K562 (cell line): ENCODE measurements around the gene PLCG2. TPM values are rescaled to one million over a fixed set of nuclear protein-coding genes. Genes with fewer than 3 reads are reported as not detected.

Source experiments
- BRF1 ChIP-seq: IDR thresholded peaks from 3 replicates; pipeline ENCODE4 v1.6.1; 2011; ENCODE audit warnings: borderline replicate concordance, mild to moderate bottlenecking; ENCODE audit not compliant: insufficient read length; ENCODE audit errors: extremely low read depth
- MYC ChIP-seq, 2 experiments: fragments of 250-450 bp in 1 of 2; sonication (Bioruptor Pico) in 1 of 2; IDR thresholded peaks; 2 replicates each; pipeline versions ENCODE4 v1.5.1 to v1.6.1; 2012 to 2021; ENCODE audit warnings: low read depth in 2 of 2, borderline replicate concordance in 1 of 2, improper control_type of control experiment in 1 of 2, low read length in 1 of 2, mild to moderate bottlenecking in 1 of 2, moderate library complexity in 1 of 2
- NBN ChIP-seq: fragments of 450-650 bp; IDR thresholded peaks from 2 replicates; pipeline ENCODE4 v1.6.1; 2016; ENCODE audit warnings: low read depth, mild to moderate bottlenecking
- polyA plus RNA-seq, 8 experiments: library from polyadenylated mRNA; depleted of rRNA in 4 of 8; stranded (reverse) in 5 of 8; unstranded in 3 of 8; fragments of >200 nt; fragmentation: Nextera tagmentation in 2 of 8; fragmentation: Illumina TruSeq in 1 of 8; extraction: Ambion mirVana in 2 of 8; extraction: Trizol in 1 of 8; gene quantifications; 2 replicates each; pipeline versions ENCODE4 v1.2.1 to v1.2.3, GENCODE V29; 2011 to 2014; ENCODE audit warnings: inconsistent platforms in 1 of 8, missing spikeins in 1 of 8
- total RNA-seq, 7 experiments: library from RNA; depleted of rRNA in 6 of 7; stranded (reverse); fragments of >200 nt in 6 of 7; fragmentation: Illumina TruSeq in 2 of 7; extraction: Trizol in 2 of 7; gene quantifications; 2 replicates each; pipeline versions ENCODE4 v1.2.1 to v1.2.3, GENCODE V29; 2011 to 2021; ENCODE audit warnings: low replicate concordance in 1 of 7
- TF ChIP-seq, protein P1 (sequence below), 2 experiments: IDR thresholded peaks; 2 replicates each; pipeline ENCODE4 v1.6.1; 2012; ENCODE audit warnings: improper control_type of control experiment in 2 of 2, low read depth in 2 of 2, low read length in 2 of 2, borderline replicate concordance in 1 of 2
- TF ChIP-seq, protein P2 (sequence below): fragments of 250-450 bp; sonication (Bioruptor Pico); IDR thresholded peaks from 2 replicates; pipeline ENCODE4 v1.5.0; 2021; ENCODE audit warnings: mild to moderate bottlenecking, borderline replicate concordance
- TF ChIP-seq, protein P3 (sequence below): fragments of 450-650 bp; IDR thresholded peaks from 2 replicates; pipeline ENCODE4 v1.6.1; 2016
- TF ChIP-seq, protein P4 (sequence below): fragments of 450-650 bp; IDR thresholded peaks from 2 replicates; pipeline ENCODE4 v1.6.1; 2018; ENCODE audit not compliant: partially characterized antibody
- TF ChIP-seq, protein P5 (sequence below): conservative IDR thresholded peaks from 2 replicates; pipeline ENCODE4 v1.6.1; 2011; ENCODE audit warnings: low read depth, mild to moderate bottlenecking, low read length; ENCODE audit not compliant: control insufficient read depth

The PLCG2 gene
- total and polyA plus RNA-seq, 9 of the 15 experiments (the other 6 are each of a cell fraction or from before 2014, with no cell fraction given), result 0.94 to 7.1 (median 3.1) TPM

DNA sequence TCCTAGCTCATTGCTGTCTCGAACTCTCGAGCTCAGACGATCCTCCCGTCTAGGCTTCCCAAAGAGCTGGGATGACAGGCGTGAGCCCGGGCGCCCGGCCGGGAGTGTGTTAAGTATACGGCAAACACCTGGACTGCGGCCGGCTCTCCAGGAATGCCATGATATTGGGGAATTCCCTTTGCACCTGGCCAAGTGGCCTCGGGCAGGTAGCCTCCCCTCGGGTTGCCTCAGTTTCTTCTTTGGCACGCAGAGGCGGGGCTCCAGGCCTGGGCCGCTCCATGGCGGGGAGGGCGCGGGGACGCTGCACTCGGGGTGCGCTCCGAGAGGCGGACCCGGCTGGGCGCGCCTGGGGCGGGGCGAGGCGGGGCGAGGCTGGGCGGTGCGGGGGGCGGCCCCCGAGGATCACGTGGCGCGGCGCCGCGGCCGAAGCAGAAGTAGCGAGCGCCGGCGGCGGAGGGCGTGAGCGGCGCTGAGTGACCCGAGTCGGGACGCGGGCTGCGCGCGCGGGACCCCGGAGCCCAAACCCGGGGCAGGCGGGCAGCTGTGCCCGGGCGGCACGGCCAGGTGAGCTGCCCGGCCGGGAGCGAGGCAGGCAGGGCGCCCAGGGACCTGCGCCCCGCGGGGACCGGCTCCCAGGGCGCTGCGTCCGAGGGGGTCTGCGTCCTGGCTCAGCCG, at the start of gene PLCG2 (continued):
- TF ChIP-seq, protein P1, sequence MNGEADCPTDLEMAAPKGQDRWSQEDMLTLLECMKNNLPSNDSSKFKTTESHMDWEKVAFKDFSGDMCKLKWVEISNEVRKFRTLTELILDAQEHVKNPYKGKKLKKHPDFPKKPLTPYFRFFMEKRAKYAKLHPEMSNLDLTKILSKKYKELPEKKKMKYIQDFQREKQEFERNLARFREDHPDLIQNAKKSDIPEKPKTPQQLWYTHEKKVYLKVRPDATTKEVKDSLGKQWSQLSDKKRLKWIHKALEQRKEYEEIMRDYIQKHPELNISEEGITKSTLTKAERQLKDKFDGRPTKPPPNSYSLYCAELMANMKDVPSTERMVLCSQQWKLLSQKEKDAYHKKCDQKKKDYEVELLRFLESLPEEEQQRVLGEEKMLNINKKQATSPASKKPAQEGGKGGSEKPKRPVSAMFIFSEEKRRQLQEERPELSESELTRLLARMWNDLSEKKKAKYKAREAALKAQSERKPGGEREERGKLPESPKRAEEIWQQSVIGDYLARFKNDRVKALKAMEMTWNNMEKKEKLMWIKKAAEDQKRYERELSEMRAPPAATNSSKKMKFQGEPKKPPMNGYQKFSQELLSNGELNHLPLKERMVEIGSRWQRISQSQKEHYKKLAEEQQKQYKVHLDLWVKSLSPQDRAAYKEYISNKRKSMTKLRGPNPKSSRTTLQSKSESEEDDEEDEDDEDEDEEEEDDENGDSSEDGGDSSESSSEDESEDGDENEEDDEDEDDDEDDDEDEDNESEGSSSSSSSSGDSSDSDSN (IDR thresholded peaks at IDR 0.05; ENCODE audit: borderline replicate concordance in 1 of 2, low read depth in 2 of 2, low read length in 2 of 2), result 0 out of 4 replicates have a peak, but pooled peaks of 1 of the 2 experiments have one; percentile 49
- TF ChIP-seq BRF1 (no peak), NBN (peak; percentile 29; the same call in 1 of the 2 replicates), MYC (IDR thresholded peaks at IDR 0.05; ENCODE audit: low read depth, low read length) (0 out of 2 replicates have a peak, but pooled peaks have one; percentile 16), MYC (CRISPR knock-in tag; IDR thresholded peaks at IDR 0.05; ENCODE audit: borderline replicate concordance, low read depth) (no peak)
- TF ChIP-seq, protein P2, sequence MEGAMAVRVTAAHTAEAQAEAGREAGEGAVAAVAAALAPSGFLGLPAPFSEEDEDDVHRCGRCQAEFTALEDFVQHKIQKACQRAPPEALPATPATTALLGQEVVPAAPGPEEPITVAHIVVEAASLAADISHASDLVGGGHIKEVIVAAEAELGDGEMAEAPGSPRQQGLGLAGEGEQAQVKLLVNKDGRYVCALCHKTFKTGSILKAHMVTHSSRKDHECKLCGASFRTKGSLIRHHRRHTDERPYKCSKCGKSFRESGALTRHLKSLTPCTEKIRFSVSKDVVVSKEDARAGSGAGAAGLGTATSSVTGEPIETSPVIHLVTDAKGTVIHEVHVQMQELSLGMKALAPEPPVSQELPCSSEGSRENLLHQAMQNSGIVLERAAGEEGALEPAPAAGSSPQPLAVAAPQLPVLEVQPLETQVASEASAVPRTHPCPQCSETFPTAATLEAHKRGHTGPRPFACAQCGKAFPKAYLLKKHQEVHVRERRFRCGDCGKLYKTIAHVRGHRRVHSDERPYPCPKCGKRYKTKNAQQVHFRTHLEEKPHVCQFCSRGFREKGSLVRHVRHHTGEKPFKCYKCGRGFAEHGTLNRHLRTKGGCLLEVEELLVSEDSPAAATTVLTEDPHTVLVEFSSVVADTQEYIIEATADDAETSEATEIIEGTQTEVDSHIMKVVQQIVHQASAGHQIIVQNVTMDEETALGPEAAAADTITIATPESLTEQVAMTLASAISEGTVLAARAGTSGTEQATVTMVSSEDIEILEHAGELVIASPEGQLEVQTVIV (CRISPR knock-in tag), result 0 out of 2 replicates have a peak, but pooled peaks have one; percentile 54
- TF ChIP-seq, protein P3, sequence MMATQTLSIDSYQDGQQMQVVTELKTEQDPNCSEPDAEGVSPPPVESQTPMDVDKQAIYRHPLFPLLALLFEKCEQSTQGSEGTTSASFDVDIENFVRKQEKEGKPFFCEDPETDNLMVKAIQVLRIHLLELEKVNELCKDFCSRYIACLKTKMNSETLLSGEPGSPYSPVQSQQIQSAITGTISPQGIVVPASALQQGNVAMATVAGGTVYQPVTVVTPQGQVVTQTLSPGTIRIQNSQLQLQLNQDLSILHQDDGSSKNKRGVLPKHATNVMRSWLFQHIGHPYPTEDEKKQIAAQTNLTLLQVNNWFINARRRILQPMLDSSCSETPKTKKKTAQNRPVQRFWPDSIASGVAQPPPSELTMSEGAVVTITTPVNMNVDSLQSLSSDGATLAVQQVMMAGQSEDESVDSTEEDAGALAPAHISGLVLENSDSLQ, result peak; percentile 35; the same call in 1 of the 2 replicates
- TF ChIP-seq, protein P4, sequence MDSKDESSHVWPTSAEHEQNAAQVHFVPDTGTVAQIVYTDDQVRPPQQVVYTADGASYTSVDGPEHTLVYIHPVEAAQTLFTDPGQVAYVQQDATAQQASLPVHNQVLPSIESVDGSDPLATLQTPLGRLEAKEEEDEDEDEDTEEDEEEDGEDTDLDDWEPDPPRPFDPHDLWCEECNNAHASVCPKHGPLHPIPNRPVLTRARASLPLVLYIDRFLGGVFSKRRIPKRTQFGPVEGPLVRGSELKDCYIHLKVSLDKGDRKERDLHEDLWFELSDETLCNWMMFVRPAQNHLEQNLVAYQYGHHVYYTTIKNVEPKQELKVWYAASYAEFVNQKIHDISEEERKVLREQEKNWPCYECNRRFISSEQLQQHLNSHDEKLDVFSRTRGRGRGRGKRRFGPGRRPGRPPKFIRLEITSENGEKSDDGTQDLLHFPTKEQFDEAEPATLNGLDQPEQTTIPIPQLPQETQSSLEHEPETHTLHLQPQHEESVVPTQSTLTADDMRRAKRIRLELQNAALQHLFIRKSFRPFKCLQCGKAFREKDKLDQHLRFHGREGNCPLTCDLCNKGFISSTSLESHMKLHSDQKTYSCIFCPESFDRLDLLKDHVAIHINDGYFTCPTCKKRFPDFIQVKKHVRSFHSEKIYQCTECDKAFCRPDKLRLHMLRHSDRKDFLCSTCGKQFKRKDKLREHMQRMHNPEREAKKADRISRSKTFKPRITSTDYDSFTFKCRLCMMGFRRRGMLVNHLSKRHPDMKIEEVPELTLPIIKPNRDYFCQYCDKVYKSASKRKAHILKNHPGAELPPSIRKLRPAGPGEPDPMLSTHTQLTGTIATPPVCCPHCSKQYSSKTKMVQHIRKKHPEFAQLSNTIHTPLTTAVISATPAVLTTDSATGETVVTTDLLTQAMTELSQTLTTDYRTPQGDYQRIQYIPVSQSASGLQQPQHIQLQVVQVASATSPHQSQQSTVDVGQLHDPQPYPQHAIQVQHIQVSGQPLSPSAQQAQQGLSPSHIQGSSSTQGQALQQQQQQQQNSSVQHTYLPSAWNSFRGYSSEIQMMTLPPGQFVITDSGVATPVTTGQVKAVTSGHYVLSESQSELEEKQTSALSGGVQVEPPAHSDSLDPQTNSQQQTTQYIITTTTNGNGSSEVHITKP, result peak; percentile 7
- TF ChIP-seq, protein P5, sequence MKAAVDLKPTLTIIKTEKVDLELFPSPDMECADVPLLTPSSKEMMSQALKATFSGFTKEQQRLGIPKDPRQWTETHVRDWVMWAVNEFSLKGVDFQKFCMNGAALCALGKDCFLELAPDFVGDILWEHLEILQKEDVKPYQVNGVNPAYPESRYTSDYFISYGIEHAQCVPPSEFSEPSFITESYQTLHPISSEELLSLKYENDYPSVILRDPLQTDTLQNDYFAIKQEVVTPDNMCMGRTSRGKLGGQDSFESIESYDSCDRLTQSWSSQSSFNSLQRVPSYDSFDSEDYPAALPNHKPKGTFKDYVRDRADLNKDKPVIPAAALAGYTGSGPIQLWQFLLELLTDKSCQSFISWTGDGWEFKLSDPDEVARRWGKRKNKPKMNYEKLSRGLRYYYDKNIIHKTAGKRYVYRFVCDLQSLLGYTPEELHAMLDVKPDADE, result 0 out of 2 replicates have a peak, but pooled peaks have one; percentile 23
